ENCODE data around the gene EXOC4. TPM values are rescaled to one million over a fixed set of nuclear protein-coding genes. Genes with fewer than 3 reads are reported as not detected.

EXOC4 gene
- total RNA-seq, 2 donors from 2014 or later = 62.0 to 146 TPM

DNA sequence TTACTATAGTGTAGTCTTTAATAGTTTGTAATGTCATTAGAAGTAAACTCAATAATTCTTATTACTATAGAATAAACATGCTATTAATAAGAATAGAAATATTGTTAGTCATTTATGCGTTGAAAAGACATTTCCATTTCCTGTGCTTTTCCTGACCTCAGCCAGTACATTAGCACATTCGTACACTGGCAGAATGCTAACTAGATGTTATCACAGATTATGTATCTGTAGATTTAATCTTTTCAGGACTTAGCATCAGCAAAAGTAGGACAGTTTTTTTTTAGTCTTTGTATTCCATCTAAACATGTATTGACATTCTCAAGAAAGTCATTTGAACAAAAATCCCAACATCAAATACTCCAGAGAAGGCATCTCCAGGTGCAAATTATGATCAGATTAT is 158.5 kb downstream of the EXOC4 start:
- WGBS, 2 donors = 58 to 63% methylated on average over 2 of the region's 2 CpGs
- ATAC-seq = no peak
- H3K4me1 ChIP-seq = peaks cover 11% of the 10 kb centered on the region
- intact Hi-C loops (cut with DNase I) = no loop called here
- no peaks in the 10 kb centered on the region for H3K27me3 ChIP-seq
- no peaks in the 10 kb centered on the region for H3K36me3 ChIP-seq (replicated peaks in 1 of 2; ENCODE audit: insufficient read depth in 1 of 2, low read depth in 2 of 2)
- no peak overlapping the region for H3K27ac ChIP-seq
- TF ChIP-seq POLR2A (IDR thresholded peaks at IDR 0.05) (no peak), CTCF (IDR thresholded peaks at IDR 0.05) (no peak)
- no peak overlapping the region for H3K4me3 ChIP-seq
- no peak for DNase-seq
- H3K9me3 ChIP-seq = no peaks in the 10 kb centered on the region

DNA sequence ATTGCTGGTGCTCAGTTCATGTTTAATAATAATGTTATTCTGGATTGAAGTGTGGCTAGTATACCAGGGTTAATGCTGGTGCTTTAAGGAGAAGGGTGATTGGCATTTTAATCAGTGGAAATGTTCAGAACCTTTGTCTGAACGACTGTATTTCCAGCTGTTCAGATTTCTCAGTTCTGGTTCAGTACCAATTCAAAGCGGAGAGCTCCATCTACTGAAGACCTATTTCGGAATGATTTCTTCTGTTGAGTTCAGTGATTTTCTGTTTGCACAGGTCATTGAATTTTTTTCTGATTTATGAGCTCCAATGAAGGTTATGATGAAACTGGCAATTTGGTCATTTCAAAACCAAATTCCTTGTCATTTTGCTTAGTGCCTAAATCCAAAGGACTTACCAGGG is 160.1 kb downstream of the EXOC4 start:
- H3K4me3 ChIP-seq = no peak overlapping the region

GRCh38 chr7:133419041-133419440 is 166.2 kb downstream of the EXOC4 start:
- TF ChIP-seq CTCF (IDR thresholded peaks at IDR 0.05) (no peak), POLR2A (IDR thresholded peaks at IDR 0.05) (no peak)
- DNase-seq (no peak), ATAC-seq (no peak)
- Histone ChIP-seq H3K9me3 (no peaks in the 10 kb centered on the region), H3K27ac (no peak overlapping the region), H3K36me3 (replicated peaks in 1 of 2; ENCODE audit: insufficient read depth in 1 of 2, low read depth in 2 of 2) (no peaks in the 10 kb centered on the region), H3K4me3 (no peak overlapping the region), H3K27me3 (no peaks in the 10 kb centered on the region), H3K4me1 (no peaks in the 10 kb centered on the region)
- intact Hi-C loops (cut with DNase I) = no loop called here
- 50 to 69% methylated on average over 1 of the region's 1 CpG for WGBS, 2 donors

More for the DNA sequence above, 160.1 kb downstream of the EXOC4 start:
- TF ChIP-seq CTCF (IDR thresholded peaks at IDR 0.05) (peak in 2 of 7 experiments; percentile 23 to 45), POLR2A (IDR thresholded peaks at IDR 0.05) (no peak)
- Histone ChIP-seq H3K4me1 (peaks cover 11% of the 10 kb centered on the region), H3K36me3 (replicated peaks in 1 of 2; ENCODE audit: insufficient read depth in 1 of 2, low read depth in 2 of 2) (no peaks in the 10 kb centered on the region), H3K27ac (no peak overlapping the region), H3K9me3 (no peaks in the 10 kb centered on the region), H3K27me3 (no peaks in the 10 kb centered on the region)
- WGBS, 2 donors = 29 to 38% methylated on average over 3 of the region's 3 CpGs
- ATAC-seq (peak; percentile 30), DNase-seq (no peak)
- intact Hi-C loops (cut with DNase I) = no loop called here

DNA sequence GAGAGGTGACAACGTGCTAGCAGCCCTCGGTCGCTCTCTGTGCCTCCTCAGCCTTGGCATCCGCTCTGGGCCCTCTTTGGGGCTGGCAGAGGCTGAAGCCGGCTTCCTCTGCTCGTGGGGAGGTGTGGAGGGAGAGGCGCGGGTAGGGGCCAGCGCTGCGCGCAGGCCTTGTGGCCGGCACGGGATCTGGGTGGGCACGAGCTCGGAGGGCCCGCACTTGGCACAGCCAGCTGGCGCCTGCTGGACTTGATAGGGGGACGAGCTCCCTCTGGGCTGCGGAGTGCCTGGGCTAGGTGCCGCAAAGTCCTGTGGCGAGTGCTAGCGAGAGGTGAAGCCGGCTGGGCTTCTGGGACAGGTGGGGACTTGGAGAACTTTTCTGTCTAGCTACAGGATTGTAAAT is 170.7 kb downstream of the EXOC4 start:
- no peak for ATAC-seq
- DNase-seq = no peak
- intact Hi-C loops (cut with DNase I) = no loop called here

More for the DNA sequence above, 170.7 kb downstream of the EXOC4 start:
- WGBS, 2 donors = 94 to 97% methylated on average over 23 of the region's 23 CpGs
- H3K4me1 ChIP-seq = no peaks in the 10 kb centered on the region
- TF ChIP-seq POLR2A (IDR thresholded peaks at IDR 0.05) (no peak), CTCF (IDR thresholded peaks at IDR 0.05) (no peak)
- H3K27me3 ChIP-seq = no peaks in the 10 kb centered on the region
- no peaks in the 10 kb centered on the region for H3K36me3 ChIP-seq (replicated peaks in 1 of 2; ENCODE audit: insufficient read depth in 1 of 2, low read depth in 2 of 2)
- no peak overlapping the region for H3K27ac ChIP-seq
- H3K4me3 ChIP-seq = no peak overlapping the region
- H3K9me3 ChIP-seq = no peaks in the 10 kb centered on the region
